ENCODE measurements around the gene HDAC4.

The HDAC4 gene

GRCh38 chr2:239230318-239231052 lies 170.3 kb downstream of the HDAC4 start:
- no peak overlapping the region for H3K27ac Mint-ChIP-seq
- ATAC-seq (ENCODE audit: low read depth), result no peak

GRCh38 chr2:239229545-239230279 lies 171.1 kb downstream of the HDAC4 start:
- no peaks in the 10 kb centered on the region for H3K36me3 Mint-ChIP-seq
- DNase-seq (ENCODE audit: low spot score in 2 of 2) (no peak), ATAC-seq (ENCODE audit: low read depth) (no peak)
- H3K9me3 Mint-ChIP-seq, result no peaks in the 10 kb centered on the region
- no peak overlapping the region for H3K27ac Mint-ChIP-seq
- H3K4me1 Mint-ChIP-seq, result peaks cover 17% of the 10 kb centered on the region
- no peak overlapping the region for H3K4me3 Mint-ChIP-seq
- no peaks in the 10 kb centered on the region for H3K27me3 Mint-ChIP-seq

More at GRCh38 chr2:239230318-239231052, 170.3 kb downstream of the HDAC4 start:
- no peaks in the 10 kb centered on the region for H3K9me3 Mint-ChIP-seq
- no peaks in the 10 kb centered on the region for H3K27me3 Mint-ChIP-seq
- DNase-seq (ENCODE audit: low spot score in 2 of 2), result no peak
- peaks cover 13% of the 10 kb centered on the region for H3K4me1 Mint-ChIP-seq
- no peaks in the 10 kb centered on the region for H3K36me3 Mint-ChIP-seq
- no peak overlapping the region for H3K4me3 Mint-ChIP-seq

GRCh38 chr2:239227661-239228371 lies 173.0 kb downstream of the HDAC4 start:
- no peaks in the 10 kb centered on the region for H3K27me3 Mint-ChIP-seq

DNA sequence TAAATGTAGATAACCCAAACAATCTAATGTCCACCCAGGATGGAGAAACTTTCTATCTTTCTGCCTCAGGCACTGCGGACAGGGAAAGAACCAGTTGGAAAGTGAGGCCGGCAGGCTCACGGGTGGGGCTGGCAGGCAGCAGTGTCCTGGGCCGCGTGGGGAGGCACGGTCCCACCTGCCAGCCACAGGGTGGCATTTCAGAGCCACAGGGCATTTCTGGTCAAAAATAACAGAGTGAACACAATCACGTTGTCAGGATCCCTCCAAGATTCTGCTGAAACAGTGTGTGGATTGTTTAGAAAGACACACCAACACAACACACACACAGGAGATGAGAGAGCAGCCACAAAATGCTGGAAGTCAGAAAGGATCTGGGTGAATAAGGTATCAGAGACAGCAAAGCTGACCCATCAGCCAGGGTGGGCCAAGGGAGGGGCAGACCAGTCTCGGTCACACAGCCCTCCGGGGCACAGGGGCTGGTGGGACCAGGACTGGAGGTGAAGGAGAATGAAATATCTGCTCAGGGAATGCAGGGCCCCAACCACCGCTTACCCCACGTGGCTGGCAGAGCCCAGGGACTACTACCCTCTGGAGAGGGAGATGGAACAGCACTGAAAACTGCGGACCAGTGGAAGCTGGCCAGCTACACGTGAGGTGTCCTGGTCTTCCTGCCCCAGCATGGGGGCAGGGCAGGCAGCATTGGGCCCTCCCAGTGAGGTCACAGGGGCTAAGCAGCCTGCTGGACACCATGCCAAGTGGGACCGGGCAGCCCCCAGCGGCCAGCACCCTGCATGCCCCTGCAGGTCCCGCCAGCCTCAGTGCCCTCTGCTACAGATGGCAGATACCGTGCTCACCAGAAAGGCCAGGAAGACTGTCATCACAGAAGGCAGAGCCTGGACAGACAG lies 173.9 kb downstream of the HDAC4 start:
- Mint-ChIP-seq H3K36me3 (no peaks in the 10 kb centered on the region), H3K27ac (peak overlapping the region; percentile 25), H3K4me3 (no peak overlapping the region), H3K27me3 (no peaks in the 10 kb centered on the region), H3K4me1 (peaks cover 25% of the 10 kb centered on the region), H3K9me3 (no peaks in the 10 kb centered on the region)
- ATAC-seq (ENCODE audit: low read depth), result no peak
- DNase-seq (ENCODE audit: low spot score in 2 of 2), result no peak

More at GRCh38 chr2:239227661-239228371, 173.0 kb downstream of the HDAC4 start:
- Mint-ChIP-seq H3K9me3 (no peaks in the 10 kb centered on the region), H3K27ac (no peak overlapping the region), H3K4me1 (peaks cover 19% of the 10 kb centered on the region), H3K36me3 (no peaks in the 10 kb centered on the region), H3K4me3 (no peak overlapping the region)
- no peak for DNase-seq (ENCODE audit: low spot score in 2 of 2)
- no peak for ATAC-seq (ENCODE audit: low read depth)

DNA sequence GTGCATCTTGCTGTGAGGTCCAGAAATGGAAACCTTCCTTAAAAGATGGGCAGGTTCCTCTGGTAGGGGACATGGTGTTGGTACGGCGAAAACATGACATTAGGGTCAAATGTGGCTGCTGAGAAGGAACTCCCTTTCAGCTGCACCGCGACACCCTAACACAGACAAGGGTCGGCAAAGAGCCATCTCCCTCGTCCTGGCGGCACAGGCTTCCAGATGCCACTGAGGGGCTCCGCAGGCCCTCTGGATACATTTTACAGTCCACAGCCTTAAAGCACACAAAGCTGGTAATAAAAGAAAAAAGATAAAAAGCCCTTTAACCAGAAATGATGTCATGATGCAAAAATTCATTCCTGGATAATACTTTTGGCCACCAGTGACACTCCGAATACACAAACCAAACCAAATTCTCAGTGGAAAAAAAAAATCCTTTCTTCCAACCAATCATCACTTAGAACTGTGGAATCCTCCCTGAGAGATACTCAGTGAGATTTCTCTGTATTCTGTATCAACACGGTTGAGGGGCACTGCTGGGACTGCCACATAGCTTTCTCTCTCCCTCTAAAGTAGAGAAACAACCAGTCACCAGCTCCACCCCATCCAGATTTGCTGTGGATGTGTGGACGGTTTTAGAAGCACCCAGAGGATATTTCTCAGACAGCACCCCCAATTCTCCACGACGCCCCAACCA lies 174.8 kb downstream of the HDAC4 start:
- ATAC-seq (ENCODE audit: low read depth), result no peak
- H3K4me3 Mint-ChIP-seq, result no peak overlapping the region
- H3K4me1 Mint-ChIP-seq, result peaks cover 26% of the 10 kb centered on the region

DNA sequence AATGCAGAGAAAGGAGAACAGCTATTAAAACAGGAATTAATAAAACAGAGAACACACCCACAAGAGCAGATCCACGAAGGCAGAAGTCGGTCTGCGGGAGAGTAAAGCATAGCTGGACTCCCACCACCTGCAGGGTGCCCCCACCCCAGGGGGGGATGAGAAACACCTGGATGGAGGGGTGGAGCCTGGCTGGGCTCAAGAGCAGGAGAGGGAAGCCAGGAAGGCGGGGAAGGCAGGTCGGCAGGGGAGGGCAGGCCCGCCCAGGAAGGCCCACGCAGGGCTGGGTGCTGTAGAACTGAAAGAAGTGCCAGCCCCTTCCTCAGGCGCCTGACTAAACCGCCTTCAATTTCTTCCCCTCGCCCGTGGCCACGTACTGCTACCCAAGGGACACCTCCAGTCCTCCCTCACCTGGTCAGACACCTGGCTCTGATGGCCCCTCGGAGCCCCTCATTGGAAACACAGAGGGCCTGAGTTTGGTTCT lies 175.4 kb downstream of the HDAC4 start:
- peak overlapping the region; percentile 42 for H3K27ac Mint-ChIP-seq

More for the DNA sequence above, 174.8 kb downstream of the HDAC4 start:
- Mint-ChIP-seq H3K9me3 (no peaks in the 10 kb centered on the region), H3K27ac (peak overlapping the region; percentile 25), H3K36me3 (no peaks in the 10 kb centered on the region), H3K27me3 (no peaks in the 10 kb centered on the region)
- no peak for DNase-seq (ENCODE audit: low spot score in 2 of 2)

GRCh38 chr2:239224955-239225354 lies 175.9 kb downstream of the HDAC4 start:
- H3K36me3 Mint-ChIP-seq, result no peaks in the 10 kb centered on the region
- no peak for ATAC-seq (ENCODE audit: low read depth)
- no peak overlapping the region for H3K4me3 Mint-ChIP-seq
- DNase-seq (ENCODE audit: low spot score in 2 of 2), result no peak
- peaks cover 24% of the 10 kb centered on the region for H3K4me1 Mint-ChIP-seq
- peak overlapping the region; percentile 42 for H3K27ac Mint-ChIP-seq
- H3K27me3 Mint-ChIP-seq, result no peaks in the 10 kb centered on the region
- H3K9me3 Mint-ChIP-seq, result no peaks in the 10 kb centered on the region

More for the DNA sequence above, 175.4 kb downstream of the HDAC4 start:
- no peak for ATAC-seq (ENCODE audit: low read depth)
- DNase-seq (ENCODE audit: low spot score in 2 of 2), result no peak
- Mint-ChIP-seq H3K27me3 (no peaks in the 10 kb centered on the region), H3K9me3 (no peaks in the 10 kb centered on the region), H3K4me1 (peaks cover 23% of the 10 kb centered on the region), H3K4me3 (no peak overlapping the region), H3K36me3 (no peaks in the 10 kb centered on the region)

DNA sequence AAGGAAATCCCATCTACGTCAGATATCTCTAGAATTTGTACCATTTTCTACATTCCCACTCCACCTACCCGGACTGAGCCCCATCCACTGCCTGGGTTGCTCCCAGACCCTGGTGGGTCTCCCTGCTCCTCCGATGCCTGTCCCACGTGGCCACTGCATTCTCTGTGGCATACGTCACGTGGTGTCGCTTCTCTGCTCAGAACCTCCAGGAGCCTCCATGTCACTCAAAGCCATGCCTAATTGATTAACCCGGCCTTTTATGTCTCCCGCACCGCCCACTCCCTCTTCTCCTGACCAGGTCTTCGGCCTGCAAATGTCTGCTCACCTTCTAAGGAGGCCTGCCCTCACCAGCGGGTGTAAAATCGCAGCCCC lies 176.6 kb downstream of the HDAC4 start:
- DNase-seq (ENCODE audit: low spot score in 2 of 2) (no peak), ATAC-seq (ENCODE audit: low read depth) (no peak)
- H3K27me3 Mint-ChIP-seq, result no peaks in the 10 kb centered on the region
- H3K4me3 Mint-ChIP-seq, result no peak overlapping the region
- peaks cover 27% of the 10 kb centered on the region for H3K4me1 Mint-ChIP-seq
- no peak overlapping the region for H3K27ac Mint-ChIP-seq
- no peaks in the 10 kb centered on the region for H3K9me3 Mint-ChIP-seq
- no peaks in the 10 kb centered on the region for H3K36me3 Mint-ChIP-seq

- H3K27me3 Mint-ChIP-seq, result no peaks in the 10 kb centered on the region
- no peaks in the 10 kb centered on the region for H3K9me3 Mint-ChIP-seq
- peaks cover 27% of the 10 kb centered on the region for H3K4me1 Mint-ChIP-seq
- DNase-seq (ENCODE audit: low spot score in 2 of 2) (no peak), ATAC-seq (ENCODE audit: low read depth) (no peak)
- no peak overlapping the region for H3K27ac Mint-ChIP-seq
- no peaks in the 10 kb centered on the region for H3K36me3 Mint-ChIP-seq
- no peak overlapping the region for H3K4me3 Mint-ChIP-seq
Measured at GRCh38 chr2:239223310-239224198, 177.3 kb downstream of the HDAC4 start.

- ATAC-seq (ENCODE audit: low read depth), result no peak
- Mint-ChIP-seq H3K9me3 (no peaks in the 10 kb centered on the region), H3K4me1 (peaks cover 24% of the 10 kb centered on the region), H3K27ac (peak overlapping the region; percentile 41), H3K36me3 (no peaks in the 10 kb centered on the region), H3K4me3 (no peak overlapping the region), H3K27me3 (no peaks in the 10 kb centered on the region)
- DNase-seq (ENCODE audit: low spot score in 2 of 2), result no peak
Measured at GRCh38 chr2:239222706-239223309, 178.0 kb downstream of the HDAC4 start.

DNA sequence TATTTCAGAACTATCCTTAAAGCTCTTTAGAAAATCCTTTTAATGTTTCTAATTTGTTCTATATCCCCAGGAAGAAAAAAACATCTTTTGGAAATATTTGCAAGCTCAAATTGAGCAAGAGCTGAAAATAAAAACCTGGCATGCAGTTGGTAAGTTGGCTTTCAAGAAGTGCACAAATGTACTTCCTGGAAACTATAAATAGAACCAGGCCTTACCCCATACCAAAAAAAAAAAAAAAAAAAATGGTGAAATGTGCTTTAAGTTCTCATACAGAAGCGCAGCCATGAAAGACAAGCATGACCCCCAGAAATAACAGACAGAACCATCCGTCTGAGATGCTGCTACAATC lies 178.5 kb downstream of the HDAC4 start:
- no peak overlapping the region for H3K27ac Mint-ChIP-seq
- H3K9me3 Mint-ChIP-seq, result no peaks in the 10 kb centered on the region
- peaks cover 26% of the 10 kb centered on the region for H3K4me1 Mint-ChIP-seq
- peak overlapping the region; percentile 35 for H3K4me3 Mint-ChIP-seq
- no peaks in the 10 kb centered on the region for H3K36me3 Mint-ChIP-seq
- DNase-seq (ENCODE audit: low spot score in 2 of 2) (no peak), ATAC-seq (ENCODE audit: low read depth) (no peak)
- H3K27me3 Mint-ChIP-seq, result no peaks in the 10 kb centered on the region

DNA sequence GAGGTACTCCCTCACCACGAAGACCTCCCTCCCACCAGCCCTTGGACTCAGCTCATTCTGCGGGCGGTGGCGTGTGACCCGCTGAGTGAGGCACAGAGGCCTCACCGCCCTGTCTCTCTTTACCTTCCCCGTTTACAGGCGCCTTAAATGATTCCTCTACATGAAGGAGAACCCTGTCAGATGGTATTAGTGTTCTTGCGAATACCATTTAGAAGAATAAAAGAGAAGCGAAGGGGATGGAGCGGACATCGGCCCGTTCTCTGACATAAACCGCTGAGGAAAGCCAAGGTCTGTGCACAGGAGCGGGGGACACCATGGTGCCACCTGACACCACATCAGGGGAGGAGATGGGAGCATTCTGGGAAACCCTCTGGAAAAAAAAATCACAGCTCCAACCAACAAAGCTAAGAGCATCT lies 179.8 kb downstream of the HDAC4 start:
- Mint-ChIP-seq H3K36me3 (no peaks in the 10 kb centered on the region), H3K4me1 (peaks cover 33% of the 10 kb centered on the region), H3K9me3 (no peaks in the 10 kb centered on the region), H3K4me3 (no peak overlapping the region), H3K27ac (no peak overlapping the region), H3K27me3 (no peaks in the 10 kb centered on the region)
- DNase-seq (ENCODE audit: low spot score in 2 of 2), result no peak
- ATAC-seq (ENCODE audit: low read depth), result no peak

Measured in memory B cell (primary cell).